HEK293 (cell line): ENCODE data around the gene RALA.

Experiments used
- CTCF ChIP-seq: fragments of 450-650 bp; formaldehyde crosslinking; IDR thresholded peaks from 2 replicates; pipeline ENCODE4 v1.5.1; 2016; ENCODE audit warnings: missing biosample characterization, missing genetic modification characterization
- REPIN1 ChIP-seq: fragments of 450-650 bp; formaldehyde crosslinking; IDR thresholded peaks from 2 replicates; pipeline ENCODE4 v1.5.1; 2017; ENCODE audit warnings: missing biosample characterization, missing genetic modification characterization, low read depth
- ZBTB8A ChIP-seq: fragments of 450-650 bp; formaldehyde crosslinking; IDR thresholded peaks from 2 replicates; pipeline ENCODE4 v1.5.1; 2016; ENCODE audit warnings: missing biosample characterization, missing genetic modification characterization

- TF ChIP-seq CTCF (tag by site-specific recombination), result no peak
- TF ChIP-seq REPIN1 (tag by site-specific recombination), result no peak
- TF ChIP-seq ZBTB8A, result no peak
Measured at GRCh38 chr7:39621784-39622411, 1.5 kb upstream of the RALA start.
